Activated CD8-positive, alpha-beta memory T cell treated with anti-CD3 and anti-CD28 coated beads, Interleukin-2, amount 50 U/mL, for 1 hour (primary cell): ENCODE results near the gene PLAAT5.
"Not testable (repeated sequence)": the region's sequence is repeated elsewhere in the genome, so short reads cannot be mapped to it uniquely, and the experiment has no call there.

Source experiments
- DNase-seq: peaks from one replicate; pipeline ENCODE4 v3.0.0-alpha.2; 2020; ENCODE audit errors: extremely low read depth

PLAAT5 gene

GRCh38 chr11:63490551-63491239 lies at the start of gene PLAAT5:
Gene PLAAT5 (minus strand): TSS chr11:63491167. CDS start chr11:63491034, 133 bp downstream.
- no peak for DNase-seq

- DNase-seq = no peak
Observed at GRCh38 chr11:63537293-63538101, 46.5 kb upstream of the PLAAT5 start.

GRCh38 chr11:63536669-63537292 lies 45.8 kb upstream of the PLAAT5 start, which contains the start of gene PLAAT4:
Gene PLAAT4 (plus strand): TSS chr11:63536808. CDS start chr11:63536869, 61 bp downstream.
- DNase-seq = no peak

- no peak for DNase-seq
Observed at GRCh38 chr11:63535734-63536133, 44.8 kb upstream of the PLAAT5 start.

GRCh38 chr11:63534895-63535461 lies 44.0 kb upstream of the PLAAT5 start:
- DNase-seq = no peak

GRCh38 chr11:63534076-63534475 lies 43.1 kb upstream of the PLAAT5 start:
- no peak for DNase-seq

GRCh38 chr11:63532799-63533475 lies 42.0 kb upstream of the PLAAT5 start:
- no peak for DNase-seq

GRCh38 chr11:63532117-63532516 lies 41.1 kb upstream of the PLAAT5 start:
- no peak for DNase-seq

- DNase-seq = not testable (repeated sequence)
Observed at GRCh38 chr11:63531074-63531792, 40.3 kb upstream of the PLAAT5 start.

- no peak for DNase-seq
Observed at GRCh38 chr11:63530021-63530420, 39.1 kb upstream of the PLAAT5 start.

GRCh38 chr11:63529373-63529772 lies 38.4 kb upstream of the PLAAT5 start:
- not testable (repeated sequence) for DNase-seq

GRCh38 chr11:63528729-63529278 lies 37.8 kb upstream of the PLAAT5 start:
- not testable (repeated sequence) for DNase-seq

- DNase-seq = not testable (repeated sequence)
Observed at GRCh38 chr11:63528156-63528555, 37.2 kb upstream of the PLAAT5 start.

GRCh38 chr11:63527667-63528066 lies 36.7 kb upstream of the PLAAT5 start:
- DNase-seq = no peak

- no peak for DNase-seq
Observed at GRCh38 chr11:63523151-63523550, 32.2 kb upstream of the PLAAT5 start.

GRCh38 chr11:63521896-63522295 lies 30.9 kb upstream of the PLAAT5 start:
- no peak for DNase-seq

- no peak for DNase-seq
Observed at GRCh38 chr11:63520606-63521170, 29.7 kb upstream of the PLAAT5 start.

- DNase-seq = no peak
Observed at GRCh38 chr11:63518548-63518947, 27.6 kb upstream of the PLAAT5 start.

- DNase-seq = no peak
Observed at GRCh38 chr11:63517156-63517555, 26.2 kb upstream of the PLAAT5 start.

- no peak for DNase-seq
Observed at GRCh38 chr11:63516109-63516508, 25.1 kb upstream of the PLAAT5 start.
